ENCODE results near the gene GOLGA6L2. TPM values are rescaled to one million over a fixed set of nuclear protein-coding genes. Genes with fewer than 3 reads are reported as not detected.
"Not testable (repeated sequence)": the region's sequence is repeated elsewhere in the genome, so short reads cannot be mapped to it uniquely, and the experiment has no call there.

GOLGA6L2 gene
- total and polyA plus RNA-seq, 2 donors (not counting 3 experiments of a cell fraction or from before 2014, with no cell fraction given): not detected

- Histone ChIP-seq H3K4me2 (ENCODE audit: insufficient read depth, low read length) (no peak overlapping the region), H3K9me1 (replicated peaks; ENCODE audit: control insufficient read depth, extremely low read depth, insufficient read depth, low read length) (no peaks in the 10 kb centered on the region), H3K79me2 (ENCODE audit: control insufficient read depth, insufficient read depth, low read length) (no peaks in the 10 kb centered on the region), H3K27ac (ENCODE audit: insufficient read depth, low read depth, low read length) (no peak overlapping the region), H3K36me3 (ENCODE audit: control insufficient read depth in 2 of 2, extremely low read depth in 1 of 2, insufficient read depth in 2 of 2, low read length in 2 of 2) (no peaks in the 10 kb centered on the region), H3K9me3 (replicated peaks; ENCODE audit: control insufficient read depth, insufficient read depth, low read length) (no peaks in the 10 kb centered on the region), H2AFZ (ENCODE audit: low read depth, low read length) (no peak overlapping the region), H3K4me3 (replicated peaks in 1 of 3; ENCODE audit: insufficient read depth in 1 of 3, low read depth in 1 of 3, low read length in 3 of 3) (no peak overlapping the region), H3K4me1 (ENCODE audit: control insufficient read depth, extremely low read depth, insufficient read depth, low read length) (no peaks in the 10 kb centered on the region), H4K20me1 (replicated peaks; ENCODE audit: control insufficient read depth, extremely low read depth, insufficient read depth, low read length) (no peaks in the 10 kb centered on the region), H3K9ac (replicated peaks; ENCODE audit: extremely low read depth, insufficient read depth, low read length) (no peak overlapping the region), H3K27me3 (ENCODE audit: control insufficient read depth in 2 of 2, insufficient read depth in 2 of 2, low read length in 2 of 2) (no peaks in the 10 kb centered on the region)
- POLR2A ChIA-PET: no interaction called here
- no peak for TF ChIP-seq MYC (IDR thresholded peaks at IDR 0.05; ENCODE audit: low read depth, low read length)
- TF ChIP-seq FOS (IDR thresholded peaks at IDR 0.05; ENCODE audit: borderline replicate concordance, insufficient read depth, low read length): no peak
- TF ChIP-seq GATA2 (IDR thresholded peaks at IDR 0.05; ENCODE audit: insufficient read depth, insufficient read length, low read depth, low read length): no peak
- TF ChIP-seq EZH2 (IDR thresholded peaks at IDR 0.05; ENCODE audit: borderline replicate concordance, low read depth, low read length, severe bottlenecking): no peak
- no peak for TF ChIP-seq POLR2A (IDR thresholded peaks at IDR 0.05; ENCODE audit: low read depth, low read length)
- TF ChIP-seq MAX (IDR thresholded peaks at IDR 0.05; ENCODE audit: insufficient read depth, insufficient read length): no peak
- no peak for TF ChIP-seq JUN (IDR thresholded peaks at IDR 0.05; ENCODE audit: borderline replicate concordance, insufficient read depth, insufficient read length, low read depth)
- TF ChIP-seq CTCF (IDR thresholded peaks at IDR 0.05; ENCODE audit: extremely low read depth in 1 of 2, insufficient read depth in 1 of 2, low read depth in 1 of 2, low read length in 2 of 2): no peak
- TF ChIP-seq POLR2AphosphoS5 (IDR thresholded peaks at IDR 0.05; ENCODE audit: insufficient read depth, low read depth, low read length): no peak
- FAIRE-seq: no peak
- CTCF ChIA-PET: no interaction called here
- no peak for DNase-seq (ENCODE audit: low read depth, low spot score)
- dilution Hi-C loops (cut with MboI; ENCODE audit: extremely low pct_ligation_motif_present, low sequenced_read_pairs) (no loop called here), intact Hi-C loops (cut with micrococcal nuclease) (no loop called here)
- BruUV-seq (replicated peaks): no TSS peak
These were observed 45.4 kb downstream of the GOLGA6L2 start for GRCh38 chr15:23401627-23402026.

- H3K4me3 ChIP-seq (replicated peaks in 1 of 3; ENCODE audit: insufficient read depth in 1 of 3, low read depth in 1 of 3, low read length in 3 of 3); CTCF ChIA-PET; H3K9me3 ChIP-seq (replicated peaks; ENCODE audit: control insufficient read depth, insufficient read depth, low read length); DNase-seq (ENCODE audit: low read depth, low spot score); H3K27me3 ChIP-seq (ENCODE audit: control insufficient read depth in 2 of 2, insufficient read depth in 2 of 2, low read length in 2 of 2); H3K79me2 ChIP-seq (ENCODE audit: control insufficient read depth, insufficient read depth, low read length); H2AFZ ChIP-seq (ENCODE audit: low read depth, low read length); dilution Hi-C loops (cut with MboI; ENCODE audit: extremely low pct_ligation_motif_present, low sequenced_read_pairs); intact Hi-C loops (cut with micrococcal nuclease); H3K4me1 ChIP-seq (ENCODE audit: control insufficient read depth, extremely low read depth, insufficient read depth, low read length); H3K27ac ChIP-seq (ENCODE audit: insufficient read depth, low read depth, low read length); POLR2A ChIA-PET; H3K9ac ChIP-seq (replicated peaks; ENCODE audit: extremely low read depth, insufficient read depth, low read length); H3K36me3 ChIP-seq (ENCODE audit: control insufficient read depth in 2 of 2, extremely low read depth in 1 of 2, insufficient read depth in 2 of 2, low read length in 2 of 2); BruUV-seq (replicated peaks); H4K20me1 ChIP-seq (replicated peaks; ENCODE audit: control insufficient read depth, extremely low read depth, insufficient read depth, low read length); H3K4me2 ChIP-seq (ENCODE audit: insufficient read depth, low read length); H3K9me1 ChIP-seq (replicated peaks; ENCODE audit: control insufficient read depth, extremely low read depth, insufficient read depth, low read length); FAIRE-seq: not testable (repeated sequence)
These were observed 47.8 kb downstream of the GOLGA6L2 start for GRCh38 chr15:23399207-23399606.

- H3K4me2 ChIP-seq (ENCODE audit: insufficient read depth, low read length); H3K9me1 ChIP-seq (replicated peaks; ENCODE audit: control insufficient read depth, extremely low read depth, insufficient read depth, low read length); H4K20me1 ChIP-seq (replicated peaks; ENCODE audit: control insufficient read depth, extremely low read depth, insufficient read depth, low read length); H3K9me3 ChIP-seq (replicated peaks; ENCODE audit: control insufficient read depth, insufficient read depth, low read length); FAIRE-seq; H3K79me2 ChIP-seq (ENCODE audit: control insufficient read depth, insufficient read depth, low read length); H3K27me3 ChIP-seq (ENCODE audit: control insufficient read depth in 2 of 2, insufficient read depth in 2 of 2, low read length in 2 of 2); H2AFZ ChIP-seq (ENCODE audit: low read depth, low read length); BruUV-seq (replicated peaks); H3K9ac ChIP-seq (replicated peaks; ENCODE audit: extremely low read depth, insufficient read depth, low read length); POLR2A ChIA-PET; dilution Hi-C loops (cut with MboI; ENCODE audit: extremely low pct_ligation_motif_present, low sequenced_read_pairs); intact Hi-C loops (cut with micrococcal nuclease); H3K36me3 ChIP-seq (ENCODE audit: control insufficient read depth in 2 of 2, extremely low read depth in 1 of 2, insufficient read depth in 2 of 2, low read length in 2 of 2); CTCF ChIA-PET; DNase-seq (ENCODE audit: low read depth, low spot score); H3K4me3 ChIP-seq (replicated peaks in 1 of 3; ENCODE audit: insufficient read depth in 1 of 3, low read depth in 1 of 3, low read length in 3 of 3); H3K27ac ChIP-seq (ENCODE audit: insufficient read depth, low read depth, low read length); H3K4me1 ChIP-seq (ENCODE audit: control insufficient read depth, extremely low read depth, insufficient read depth, low read length): not testable (repeated sequence)
These were observed 48.7 kb downstream of the GOLGA6L2 start for GRCh38 chr15:23398357-23398756.
